Keratinocyte (primary cell): ENCODE measurements around the gene TLL2. TPM values are rescaled to one million over a fixed set of nuclear protein-coding genes. Genes with fewer than 3 reads are reported as not detected.

Experiments used
- DNase-seq: peaks from one replicate; pipeline ENCODE4 v3.0.0-alpha.2; 2011; ENCODE audit warnings: low read depth, missing footprints, low spot score
- FAIRE-seq: peaks from 2 replicates; lab custom pipeline; 2011; peaks lifted over from hg19 to GRCh38; lab: Jason Lieb, UNC
- H2AFZ ChIP-seq: 2 replicates; pipeline ENCODE4 v1.6.0; 2012; ENCODE audit warnings: low read length, control low read depth, inconsistent platforms; ENCODE audit not compliant: control insufficient read depth
- H3K27ac ChIP-seq: 2 replicates; pipeline ENCODE4 v1.5.1; 2011; ENCODE audit warnings: low read length; ENCODE audit not compliant: control insufficient read depth, insufficient read depth
- H3K27me3 ChIP-seq: 3 replicates; pipeline ENCODE4 v1.6.0; 2011; ENCODE audit warnings: low read length; ENCODE audit not compliant: control insufficient read depth, insufficient read depth; ENCODE audit errors: extremely low read depth
- H3K36me3 ChIP-seq, 2 experiments: 2 replicates in 1 of 2; 3 replicates in 1 of 2; pipeline ENCODE4 v1.5.1; 2011; ENCODE audit warnings: low read length in 2 of 2, mild to moderate bottlenecking in 1 of 2; ENCODE audit not compliant: control insufficient read depth in 2 of 2, insufficient read depth in 2 of 2; ENCODE audit errors: extremely low read depth in 1 of 2
- H3K4me1 ChIP-seq: 3 replicates; pipeline ENCODE4 v1.5.1; 2011; ENCODE audit warnings: low read length; ENCODE audit not compliant: control insufficient read depth, insufficient read depth; ENCODE audit errors: extremely low read depth
- H3K4me2 ChIP-seq: 3 replicates; pipeline ENCODE4 v1.6.0; 2011; ENCODE audit warnings: low read depth, low read length; ENCODE audit not compliant: control insufficient read depth, insufficient read depth; ENCODE audit errors: extremely low read depth
- H3K4me3 ChIP-seq, 3 experiments: fragments of 200-600 bp in 1 of 3; sonication (generic) in 1 of 3; 2 replicates in 2 of 3; 3 replicates in 1 of 3; pipeline ENCODE4 v1.5.1; 2011 to 2016; ENCODE audit warnings: low read length in 3 of 3, mild to moderate bottlenecking in 3 of 3, control low read depth in 2 of 3, inconsistent platforms in 1 of 3, low read depth in 1 of 3, mixed read lengths in 1 of 3, mixed run types in 1 of 3, moderate library complexity in 1 of 3; ENCODE audit not compliant: control insufficient read depth in 2 of 3, insufficient read depth in 2 of 3; ENCODE audit errors: extremely low read depth in 1 of 3
- H3K79me2 ChIP-seq: 2 replicates; pipeline ENCODE4 v1.6.0; 2012; ENCODE audit warnings: low read length; ENCODE audit not compliant: control insufficient read depth, insufficient read depth
- H3K9ac ChIP-seq: 3 replicates; pipeline ENCODE4 v1.6.0; 2011; ENCODE audit warnings: low read length; ENCODE audit not compliant: control insufficient read depth, insufficient read depth; ENCODE audit errors: extremely low read depth
- H3K9me1 ChIP-seq: 3 replicates; pipeline ENCODE4 v1.6.0; 2011; ENCODE audit warnings: low read length; ENCODE audit not compliant: control insufficient read depth, insufficient read depth; ENCODE audit errors: extremely low read depth
- H3K9me3 ChIP-seq: 2 replicates; pipeline ENCODE4 v1.5.1; 2012; ENCODE audit warnings: low read depth, low read length; ENCODE audit not compliant: control insufficient read depth
- H4K20me1 ChIP-seq: 3 replicates; pipeline ENCODE4 v1.6.0; 2011; ENCODE audit warnings: low read length; ENCODE audit not compliant: control insufficient read depth, insufficient read depth; ENCODE audit errors: extremely low read depth
- EZH2 ChIP-seq: IDR thresholded peaks from one replicate; pipeline ENCODE4 v1.6.1; 2012; ENCODE audit warnings: inconsistent platforms, mild to moderate bottlenecking, low read length, moderate library complexity
- dilution Hi-C: fragments of 300-500 bp; cut with MboI; formaldehyde crosslinking; loops from one replicate; pipeline ENCODE4 v1.7.0; 2020; ENCODE audit warnings: low sequenced_read_pairs; ENCODE audit not compliant: extremely low pct_ligation_motif_present
- polyA plus RNA-seq, 5 experiments: library from polyadenylated mRNA; depleted of rRNA in 3 of 5; stranded (reverse) in 3 of 5; stranded (forward) in 1 of 5; unstranded in 1 of 5; fragments of >200 nt; gene quantifications; 1 replicate in 1 of 5; 2 replicates in 3 of 5; 3 replicates in 1 of 5; pipeline versions ENCODE4 v1.2.1 to v1.2.3, GENCODE V29; 2011 to 2012; ENCODE audit warnings: missing spikeins in 2 of 5, low read depth in 1 of 5, low replicate concordance in 1 of 5
- TF ChIP-seq, protein P1 (sequence below), 3 experiments: IDR thresholded peaks in 1 of 3; conservative IDR thresholded peaks in 1 of 3; optimal IDR thresholded peaks in 1 of 3; 2 replicates in 2 of 3; 3 replicates in 1 of 3; pipeline versions ENCODE3 to v1.5.1; 2011; ENCODE audit warnings: low read length in 3 of 3, mild to moderate bottlenecking in 3 of 3, moderate library complexity in 2 of 3, control low read depth in 1 of 3, inconsistent platforms in 1 of 3; ENCODE audit not compliant: insufficient read depth in 2 of 3; ENCODE audit errors: extremely low read depth in 1 of 3

TLL2 gene
- polyA plus RNA-seq, 1 donor (not counting 4 experiments of a cell fraction or from before 2014, with no cell fraction given): 0.83 TPM

DNA sequence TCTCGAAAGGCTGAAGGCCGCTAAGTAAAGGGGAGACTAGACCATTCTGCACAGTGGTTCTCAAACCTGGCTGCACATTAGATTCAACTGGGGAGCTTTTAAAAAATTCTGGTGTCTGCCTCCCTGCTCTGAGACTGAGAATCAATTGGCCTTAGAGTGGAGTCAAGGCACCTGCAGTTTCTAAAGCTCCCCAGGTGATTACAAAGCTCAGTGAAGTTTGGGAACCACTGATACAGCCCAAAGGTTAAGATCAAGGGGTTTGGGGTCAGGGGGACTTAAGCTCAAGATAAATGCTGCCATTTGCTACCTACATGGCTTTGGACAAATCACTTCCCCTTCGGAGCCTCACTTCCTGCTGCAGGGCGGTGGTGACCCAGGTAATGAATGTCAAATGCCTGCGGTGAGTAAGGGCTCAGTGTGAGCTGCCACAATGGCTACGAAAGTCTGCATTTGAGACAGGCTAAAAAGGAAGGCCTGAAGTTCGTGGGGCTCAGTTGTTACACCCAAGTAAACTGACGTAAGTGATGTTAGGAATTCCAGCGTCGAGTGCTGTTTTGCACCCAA is 72.3 kb downstream of the TLL2 start:
- FAIRE-seq (no peak), DNase-seq (no peak)
- no peak overlapping the region for H3K4me2 ChIP-seq
- H3K36me3 ChIP-seq: no peaks in the 10 kb centered on the region
- no peak overlapping the region for H2AFZ ChIP-seq
- dilution Hi-C loops: no loop called here
- H3K9ac ChIP-seq: no peak overlapping the region
- no peak overlapping the region for H3K4me3 ChIP-seq
- no peaks in the 10 kb centered on the region for H3K4me1 ChIP-seq
- no peaks in the 10 kb centered on the region for H4K20me1 ChIP-seq
- no peak for TF ChIP-seq EZH2
- TF ChIP-seq, protein P1, sequence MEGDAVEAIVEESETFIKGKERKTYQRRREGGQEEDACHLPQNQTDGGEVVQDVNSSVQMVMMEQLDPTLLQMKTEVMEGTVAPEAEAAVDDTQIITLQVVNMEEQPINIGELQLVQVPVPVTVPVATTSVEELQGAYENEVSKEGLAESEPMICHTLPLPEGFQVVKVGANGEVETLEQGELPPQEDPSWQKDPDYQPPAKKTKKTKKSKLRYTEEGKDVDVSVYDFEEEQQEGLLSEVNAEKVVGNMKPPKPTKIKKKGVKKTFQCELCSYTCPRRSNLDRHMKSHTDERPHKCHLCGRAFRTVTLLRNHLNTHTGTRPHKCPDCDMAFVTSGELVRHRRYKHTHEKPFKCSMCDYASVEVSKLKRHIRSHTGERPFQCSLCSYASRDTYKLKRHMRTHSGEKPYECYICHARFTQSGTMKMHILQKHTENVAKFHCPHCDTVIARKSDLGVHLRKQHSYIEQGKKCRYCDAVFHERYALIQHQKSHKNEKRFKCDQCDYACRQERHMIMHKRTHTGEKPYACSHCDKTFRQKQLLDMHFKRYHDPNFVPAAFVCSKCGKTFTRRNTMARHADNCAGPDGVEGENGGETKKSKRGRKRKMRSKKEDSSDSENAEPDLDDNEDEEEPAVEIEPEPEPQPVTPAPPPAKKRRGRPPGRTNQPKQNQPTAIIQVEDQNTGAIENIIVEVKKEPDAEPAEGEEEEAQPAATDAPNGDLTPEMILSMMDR (optimal IDR thresholded peaks at IDR 0.05 in 1 of 3, IDR thresholded peaks at IDR 0.05 in 1 of 3, conservative IDR thresholded peaks at IDR 0.05 in 1 of 3; ENCODE audit: extremely low read depth in 1 of 3, insufficient read depth in 2 of 3, low read length in 3 of 3): no peak
- H3K27ac ChIP-seq: no peak overlapping the region
- H3K9me3 ChIP-seq: no peaks in the 10 kb centered on the region
- no peaks in the 10 kb centered on the region for H3K9me1 ChIP-seq
- H3K27me3 ChIP-seq: no peaks in the 10 kb centered on the region
- no peaks in the 10 kb centered on the region for H3K79me2 ChIP-seq

GRCh38 chr10:96440361-96441292 is 73.1 kb downstream of the TLL2 start:
- no peaks in the 10 kb centered on the region for H3K9me1 ChIP-seq
- no peaks in the 10 kb centered on the region for H3K9me3 ChIP-seq
- FAIRE-seq (no peak), DNase-seq (no peak)
- H4K20me1 ChIP-seq: no peaks in the 10 kb centered on the region
- H2AFZ ChIP-seq: no peak overlapping the region
- no peaks in the 10 kb centered on the region for H3K4me1 ChIP-seq
- H3K79me2 ChIP-seq: no peaks in the 10 kb centered on the region
- no peak overlapping the region for H3K9ac ChIP-seq
- no peaks in the 10 kb centered on the region for H3K27me3 ChIP-seq
- dilution Hi-C loops: no loop called here
- H3K36me3 ChIP-seq: no peaks in the 10 kb centered on the region
- no peak overlapping the region for H3K4me2 ChIP-seq
- H3K27ac ChIP-seq: no peak overlapping the region
- TF ChIP-seq EZH2: no peak
- TF ChIP-seq, protein P1 (optimal IDR thresholded peaks at IDR 0.05 in 1 of 3, IDR thresholded peaks at IDR 0.05 in 1 of 3, conservative IDR thresholded peaks at IDR 0.05 in 1 of 3; ENCODE audit: extremely low read depth in 1 of 3, insufficient read depth in 2 of 3, low read length in 3 of 3): no peak
- no peak overlapping the region for H3K4me3 ChIP-seq
